Uterus (tissue), 4 donors: ENCODE results near the gene CYSLTR2. TPM values are rescaled to one million over a fixed set of nuclear protein-coding genes. Genes with fewer than 3 reads are reported as not detected.

Source experiments
- DNase-seq, 2 donors: peaks; one replicate each; pipeline ENCODE4 v3.0.0-alpha.2; 2019 to 2020
- H3K27ac ChIP-seq, 2 donors: fragments of 200-600 bp; sonication (generic); 1 replicate in 1 of 2; 2 replicates in 1 of 2; pipeline ENCODE4 v1.5.1; 2016 to 2018
- H3K27me3 ChIP-seq, 2 donors: fragments of 200-600 bp; sonication (generic); one replicate each; pipeline ENCODE4 v1.5.1; 2018 to 2019; ENCODE audit warnings: control low read depth in 1 of 2
- H3K36me3 ChIP-seq, 2 donors: fragments of 200-600 bp; sonication (generic); one replicate each; pipeline ENCODE4 v1.5.1; 2019; ENCODE audit warnings: control low read depth in 1 of 2
- H3K4me1 ChIP-seq, 2 donors: fragments of 200-600 bp; sonication (generic); one replicate each; pipeline ENCODE4 v1.5.1; 2018 to 2019; ENCODE audit warnings: control low read depth in 1 of 2
- H3K4me3 ChIP-seq, 2 donors: fragments of 200-600 bp; sonication (generic); 1 replicate in 1 of 2; 2 replicates in 1 of 2; pipeline ENCODE4 v1.5.1; 2018 to 2019; ENCODE audit warnings: mild to moderate bottlenecking in 1 of 2
- H3K9me3 ChIP-seq, 2 donors: fragments of 200-600 bp; sonication (generic); one replicate each; pipeline ENCODE4 v1.5.1; 2019; ENCODE audit warnings: control low read depth in 1 of 2
- CTCF ChIP-seq, 4 experiments: fragments of 200-600 bp in 2 of 4; fragments of 450-650 bp in 2 of 4; sonication (generic) in 2 of 4; IDR thresholded peaks; one replicate each; pipeline ENCODE4 v1.5.1; 2016 to 2019; ENCODE audit warnings: antibody characterized with exemption in 4 of 4, mild to moderate bottlenecking in 2 of 4, moderate library complexity in 1 of 4
- POLR2A ChIP-seq, 2 donors: fragments of 450-650 bp; IDR thresholded peaks; one replicate each; pipeline ENCODE4 v1.6.1; 2016; ENCODE audit warnings: antibody characterized with exemption in 2 of 2, mild to moderate bottlenecking in 1 of 2, moderate library complexity in 1 of 2
- intact Hi-C: fragments of 100-400 bp; cut with DNase I; formaldehyde crosslinking; loops from one replicate; pipeline ENCODE4 v1.15.1; 2023; ENCODE audit warnings: low total_unique reads
- total RNA-seq, 4 donors: library from RNA; depleted of rRNA in 3 of 4; stranded (reverse); fragments of >200 nt in 3 of 4; gene quantifications; one replicate each; pipeline versions ENCODE4 v1.1.0 to v1.2.4, GENCODE V29; 2014 to 2023
- donor health status: DM: yes; HTN: yes; CAD: no.

Gene CYSLTR2
- total RNA-seq, 4 donors from 2014 or later = 0.15 to 1.6 (median 0.42) TPM

- Histone ChIP-seq H3K4me1 (no peaks in the 10 kb centered on the region), H3K27ac (no peak overlapping the region), H3K9me3 (no peaks in the 10 kb centered on the region), H3K4me3 (no peak overlapping the region), H3K36me3 (no peaks in the 10 kb centered on the region), H3K27me3 (no peaks in the 10 kb centered on the region)
- no peak for DNase-seq
- no peak for TF ChIP-seq POLR2A (IDR thresholded peaks at IDR 0.05)
- intact Hi-C loops = no loop called here
Observed at GRCh38 chr13:48737689-48738088, 84.0 kb downstream of the CYSLTR2 start.

GRCh38 chr13:48738311-48738710 lies 84.6 kb downstream of the CYSLTR2 start:
- H3K27ac ChIP-seq = no peak overlapping the region
- H3K36me3 ChIP-seq = no peaks in the 10 kb centered on the region
- H3K9me3 ChIP-seq = no peaks in the 10 kb centered on the region
- no peak for DNase-seq
- no peaks in the 10 kb centered on the region for H3K27me3 ChIP-seq
- no peaks in the 10 kb centered on the region for H3K4me1 ChIP-seq
- intact Hi-C loops = no loop called here
- TF ChIP-seq CTCF (IDR thresholded peaks at IDR 0.05) (no peak), POLR2A (IDR thresholded peaks at IDR 0.05) (no peak)
- H3K4me3 ChIP-seq = no peak overlapping the region

GRCh38 chr13:48739386-48739964 lies 85.7 kb downstream of the CYSLTR2 start:
- TF ChIP-seq POLR2A (IDR thresholded peaks at IDR 0.05) (no peak), CTCF (IDR thresholded peaks at IDR 0.05) (no peak)
- Histone ChIP-seq H3K27ac (no peak overlapping the region), H3K4me3 (no peak overlapping the region), H3K9me3 (no peaks in the 10 kb centered on the region), H3K36me3 (no peaks in the 10 kb centered on the region), H3K4me1 (no peaks in the 10 kb centered on the region), H3K27me3 (no peaks in the 10 kb centered on the region)
- intact Hi-C loops = no loop called here
- DNase-seq = no peak

- no peak overlapping the region for H3K27ac ChIP-seq
- TF ChIP-seq CTCF (IDR thresholded peaks at IDR 0.05) (no peak), POLR2A (IDR thresholded peaks at IDR 0.05) (no peak)
- no peaks in the 10 kb centered on the region for H3K27me3 ChIP-seq
- H3K36me3 ChIP-seq = no peaks in the 10 kb centered on the region
- intact Hi-C loops = no loop called here
- no peaks in the 10 kb centered on the region for H3K9me3 ChIP-seq
- no peaks in the 10 kb centered on the region for H3K4me1 ChIP-seq
- H3K4me3 ChIP-seq = no peak overlapping the region
- DNase-seq = no peak
Observed at GRCh38 chr13:48741377-48741776, 87.6 kb downstream of the CYSLTR2 start.

- no peaks in the 10 kb centered on the region for H3K36me3 ChIP-seq
- no peak for DNase-seq
- H3K9me3 ChIP-seq = no peaks in the 10 kb centered on the region
- TF ChIP-seq CTCF (IDR thresholded peaks at IDR 0.05) (no peak), POLR2A (IDR thresholded peaks at IDR 0.05) (no peak)
- intact Hi-C loops = no loop called here
- peaks cover 0 to 8% of the 10 kb centered on the region in 2 donors for H3K4me1 ChIP-seq
- no peak overlapping the region for H3K4me3 ChIP-seq
- H3K27me3 ChIP-seq = no peaks in the 10 kb centered on the region
- no peak overlapping the region for H3K27ac ChIP-seq
Observed at GRCh38 chr13:48746821-48747220, 93.1 kb downstream of the CYSLTR2 start.

GRCh38 chr13:48748681-48749080 lies 95.0 kb downstream of the CYSLTR2 start:
- intact Hi-C loops = no loop called here
- peaks cover 0 to 8% of the 10 kb centered on the region in 2 donors for H3K4me1 ChIP-seq
- no peaks in the 10 kb centered on the region for H3K27me3 ChIP-seq
- H3K27ac ChIP-seq = peak overlapping the region; percentile 74 to 81
- no peak overlapping the region for H3K4me3 ChIP-seq
- H3K9me3 ChIP-seq = no peaks in the 10 kb centered on the region
- no peak for DNase-seq
- TF ChIP-seq POLR2A (IDR thresholded peaks at IDR 0.05) = no peak
- no peak for TF ChIP-seq CTCF (IDR thresholded peaks at IDR 0.05)
- no peaks in the 10 kb centered on the region for H3K36me3 ChIP-seq
